GM21367 (cell line): Measurements from ENCODE around the gene CASZ1.

ENCODE experiments used
- ATAC-seq: cut with Tn5 transposase; IDR thresholded peaks from one replicate; pipeline ENCODE4 v1.9.1; 2021; ENCODE audit not compliant: unreplicated experiment

The CASZ1 gene

DNA sequence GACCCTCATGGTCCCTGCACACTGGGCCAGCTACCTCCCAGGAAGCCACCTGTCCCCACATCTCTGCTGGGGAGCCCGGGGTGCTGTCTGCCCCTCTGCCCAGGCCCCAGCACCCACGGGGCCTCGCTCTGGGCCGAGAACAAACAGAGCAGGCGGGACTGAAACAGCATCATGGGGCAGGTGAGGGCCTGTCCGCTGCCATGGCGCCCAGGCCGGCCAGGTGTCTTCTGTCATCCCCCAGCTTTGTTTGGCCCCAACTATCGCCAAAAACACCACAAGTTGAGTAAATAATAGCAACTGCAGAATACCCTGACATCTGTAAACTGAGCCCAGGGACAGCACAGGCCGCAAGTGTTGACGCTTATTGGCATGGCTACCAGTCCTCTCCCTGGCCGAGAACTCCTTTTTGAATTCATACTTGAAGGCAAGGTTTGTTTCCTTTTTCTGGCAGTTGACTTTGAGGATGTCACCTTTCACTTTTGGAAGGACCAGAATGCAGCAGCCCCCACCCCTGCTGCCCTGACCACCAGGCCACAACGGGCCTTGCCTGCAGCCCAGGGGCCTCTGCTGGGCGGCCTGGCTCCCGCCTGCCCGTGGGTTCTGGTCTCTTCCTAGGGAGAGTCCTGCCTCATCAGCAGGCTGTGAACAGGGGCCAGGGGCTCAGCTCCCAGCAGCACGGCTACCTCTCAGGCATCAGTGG, 152.7 kb downstream of the CASZ1 start:
- ATAC-seq = no peak

DNA sequence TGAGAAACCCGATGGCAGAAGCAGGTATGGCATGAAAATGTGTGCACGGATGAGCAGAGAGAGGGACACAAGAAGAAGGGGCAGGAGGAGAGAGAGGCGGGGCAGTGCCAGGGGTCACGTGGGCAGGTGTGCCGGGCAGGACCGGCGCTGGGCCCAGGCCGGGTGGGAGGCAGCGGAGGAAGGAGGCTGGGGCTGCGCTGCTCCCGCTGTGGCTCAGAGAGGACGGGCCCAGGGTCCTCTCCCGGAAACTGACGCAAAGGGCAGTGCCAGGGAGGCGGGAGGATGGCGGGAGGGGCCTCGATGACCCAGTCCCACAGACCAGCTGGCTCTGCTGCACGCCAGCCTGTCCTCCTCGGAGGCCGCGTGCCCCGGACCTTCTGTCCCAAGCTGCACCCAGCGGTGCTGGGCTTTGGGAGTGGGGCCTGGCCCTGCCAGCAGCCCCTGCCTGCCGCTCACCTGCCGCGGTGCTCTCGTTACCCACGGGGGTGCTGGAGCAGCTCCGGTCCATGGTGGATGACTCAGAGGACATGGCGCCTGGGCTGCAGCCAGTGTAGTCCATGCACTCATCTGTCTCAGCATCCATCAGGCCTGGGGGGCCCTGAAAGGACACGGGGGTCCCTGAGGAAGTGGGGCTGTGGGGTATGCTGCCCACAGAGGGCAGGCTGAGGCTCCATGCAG, 153.9 kb downstream of the CASZ1 start:
- no peak for ATAC-seq

DNA sequence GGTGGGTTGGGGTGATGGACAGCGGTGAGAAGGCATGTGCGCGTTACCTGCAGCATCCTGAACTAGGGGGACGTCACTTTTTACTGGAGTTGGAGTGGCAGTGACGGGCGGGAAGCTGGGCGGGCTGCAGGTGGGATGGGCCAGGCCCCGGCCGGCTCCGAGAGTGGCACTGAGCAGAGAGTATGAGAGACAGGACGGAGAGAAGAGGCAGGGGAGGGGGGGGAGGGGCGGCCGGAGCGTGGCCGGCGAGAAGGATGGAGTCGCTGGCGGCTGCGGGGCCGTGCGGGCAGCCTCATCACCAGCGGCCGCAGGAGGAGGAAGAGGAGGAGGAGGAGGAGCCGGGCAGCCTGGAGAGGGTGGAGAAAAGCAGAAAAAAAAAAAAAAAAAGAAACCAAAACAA, 154.5 kb downstream of the CASZ1 start:
- ATAC-seq = no peak

DNA sequence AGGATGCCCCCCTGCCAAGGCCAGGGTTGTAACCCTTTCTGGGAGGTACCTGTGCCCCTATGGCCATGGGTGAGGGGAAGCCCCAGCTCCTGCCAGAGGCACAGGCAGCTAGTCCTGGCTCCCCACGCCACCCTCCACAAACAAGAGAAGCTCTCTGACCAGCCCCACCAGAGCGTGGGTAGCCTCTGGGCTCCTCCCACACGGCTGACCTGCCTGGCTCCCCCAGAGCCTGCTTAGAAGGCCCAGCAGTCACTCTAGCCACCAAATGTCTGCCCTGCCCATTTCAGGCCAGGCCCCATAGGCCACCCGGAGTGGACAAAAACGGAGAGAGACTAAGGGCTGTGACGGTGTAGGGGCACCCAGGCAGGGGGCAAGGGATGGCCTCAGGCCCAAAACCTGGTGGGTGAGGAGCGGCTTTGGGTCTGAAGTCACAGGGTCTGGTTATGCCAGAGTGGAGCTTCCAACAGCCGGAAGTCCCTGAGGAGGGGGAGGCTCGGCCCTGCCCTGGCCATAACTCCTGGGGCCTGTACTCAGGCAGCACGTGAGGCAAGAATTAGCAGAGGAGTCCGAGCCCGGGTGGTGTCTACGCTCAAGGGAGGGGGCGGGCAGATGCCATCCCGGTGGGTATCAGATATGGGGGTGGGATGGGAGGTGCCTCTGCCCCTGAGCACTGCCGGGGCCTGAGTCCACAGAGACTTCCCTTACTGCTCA, 155.4 kb downstream of the CASZ1 start:
- ATAC-seq = no peak

DNA sequence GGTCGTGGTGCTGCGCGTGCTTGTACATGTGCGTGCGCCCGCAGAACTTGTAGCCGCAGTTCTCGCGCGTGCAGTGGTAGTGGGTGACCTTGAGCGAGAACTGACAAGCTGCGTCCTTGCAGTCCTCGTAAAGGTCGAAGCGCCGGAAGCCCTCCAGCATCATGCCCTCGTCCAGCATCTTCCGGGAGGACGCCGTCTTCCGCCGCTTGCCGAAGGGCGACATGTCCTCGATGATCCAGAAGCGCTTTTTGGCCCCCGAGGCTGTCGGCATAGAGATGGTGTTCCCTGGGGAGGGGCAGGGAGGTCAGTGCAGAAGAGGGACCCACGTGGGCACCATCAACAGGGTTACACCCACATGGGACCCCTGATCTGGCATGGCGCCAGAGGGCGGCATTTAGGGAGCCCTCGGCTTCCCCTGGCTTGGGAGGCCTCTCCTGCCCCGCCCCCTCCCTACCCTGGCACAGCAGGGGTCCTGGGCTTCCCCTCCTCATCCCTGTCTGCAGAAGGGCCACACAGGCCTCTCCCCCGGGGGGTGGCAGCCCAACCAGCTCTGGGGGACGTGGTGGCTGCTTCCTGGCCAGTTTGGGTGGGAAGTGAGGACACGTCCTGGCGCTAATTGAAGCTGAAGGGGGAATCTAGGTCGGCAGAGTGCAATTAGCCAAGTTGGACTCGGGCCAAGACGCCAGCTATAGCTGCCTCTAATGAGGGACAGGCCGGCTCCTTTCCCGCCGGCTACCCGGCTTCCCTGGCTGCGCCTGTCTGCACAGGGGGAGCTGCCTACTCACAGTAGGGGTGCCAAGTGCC, 156.5 kb downstream of the CASZ1 start:
- ATAC-seq = no peak

DNA sequence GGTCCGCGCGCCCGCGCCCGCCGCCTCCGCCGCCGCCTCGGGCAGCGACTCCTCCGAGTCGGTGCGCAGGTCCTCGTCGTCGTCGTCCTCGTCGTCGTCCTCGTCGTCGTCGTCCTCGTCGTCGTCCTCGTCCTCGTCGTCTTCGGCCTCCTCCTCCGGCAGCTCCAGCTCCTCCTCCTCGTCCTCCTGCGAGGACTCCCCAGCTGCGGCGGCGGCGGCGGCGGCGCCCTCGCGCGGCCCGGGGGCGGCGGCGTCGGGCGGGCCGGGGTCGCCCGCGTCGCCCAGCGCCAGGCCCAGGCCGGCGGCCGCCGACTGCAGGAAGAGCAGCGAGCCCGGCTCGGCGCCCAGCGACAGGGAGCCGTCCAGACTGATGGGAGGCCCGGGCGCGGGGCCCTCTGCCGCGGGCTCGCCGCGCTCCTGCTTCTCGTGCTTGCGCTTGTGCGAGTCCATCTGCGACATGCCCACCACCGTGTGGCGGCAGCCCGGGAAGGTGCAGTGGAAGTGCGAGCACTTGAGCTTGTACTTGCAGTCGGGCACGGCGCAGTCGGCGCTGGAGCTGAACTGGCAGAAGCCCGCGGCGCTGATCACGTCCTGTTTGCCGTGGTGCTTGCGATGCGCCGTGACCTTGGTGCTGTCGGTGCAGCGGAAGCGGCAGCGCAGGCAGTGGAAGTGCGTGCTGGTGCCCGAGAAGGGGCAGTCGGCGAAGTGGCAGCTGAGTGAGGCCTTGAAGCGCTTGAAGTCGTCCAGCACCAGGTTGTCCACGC, 157.3 kb downstream of the CASZ1 start:
- ATAC-seq = no peak

DNA sequence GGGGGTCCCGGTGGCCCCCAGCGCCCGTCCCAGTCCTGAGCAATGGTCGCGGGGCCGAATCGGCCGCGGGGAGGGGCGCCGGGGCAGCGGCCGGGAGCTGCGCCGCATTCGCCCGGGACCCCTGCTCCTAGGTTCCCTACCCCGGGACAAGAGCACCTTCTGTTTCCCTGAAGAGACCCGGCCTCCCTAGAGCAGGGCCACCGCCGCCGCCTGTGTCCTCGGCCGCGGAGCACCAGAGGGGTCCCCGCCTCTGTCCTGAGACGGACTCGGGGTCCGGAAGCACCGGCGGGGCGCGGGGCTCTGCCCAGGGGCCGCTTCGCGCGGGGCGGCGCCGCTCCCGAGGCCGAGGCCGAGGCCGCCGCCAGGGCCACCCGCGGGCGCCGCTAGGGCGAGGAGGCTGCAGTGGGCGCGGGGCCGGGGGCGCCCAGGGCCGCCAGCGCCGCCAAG, 157.9 kb downstream of the CASZ1 start:
- ATAC-seq = no peak

DNA sequence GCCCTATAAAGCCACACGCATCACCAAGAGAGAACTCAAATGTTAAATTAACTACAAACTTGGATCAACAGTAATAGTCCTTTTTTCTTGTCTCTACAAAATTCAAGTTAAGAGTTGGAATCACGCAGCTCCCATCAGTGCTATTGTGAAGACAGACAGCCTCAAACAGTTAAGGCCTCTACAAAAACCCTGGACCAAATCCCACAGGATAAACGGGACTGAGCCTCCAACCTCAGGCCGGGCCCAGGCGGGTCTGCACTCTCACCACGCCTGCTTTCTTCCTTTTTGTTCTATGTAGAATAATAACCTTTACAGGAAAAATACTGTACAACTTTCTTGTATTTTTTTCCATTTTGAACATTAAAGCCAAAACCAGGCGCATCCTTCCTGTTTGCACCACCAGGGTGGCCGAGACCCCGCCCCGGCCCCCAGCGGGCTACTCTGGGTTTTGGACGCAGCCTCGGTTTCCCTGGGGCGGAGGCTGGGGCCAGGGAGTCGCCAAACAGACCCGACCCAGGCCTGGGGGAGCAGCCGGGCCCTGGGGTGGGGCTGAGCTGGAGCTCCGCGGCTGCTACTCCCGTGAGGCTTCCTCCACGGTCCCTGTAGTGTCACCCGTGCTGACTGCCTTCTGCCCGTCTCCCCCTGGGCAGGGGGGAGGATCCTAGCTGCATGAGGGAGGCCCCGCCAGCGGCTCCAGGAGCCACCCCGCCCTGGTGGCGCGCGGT, 158.4 kb downstream of the CASZ1 start:
- ATAC-seq = no peak

DNA sequence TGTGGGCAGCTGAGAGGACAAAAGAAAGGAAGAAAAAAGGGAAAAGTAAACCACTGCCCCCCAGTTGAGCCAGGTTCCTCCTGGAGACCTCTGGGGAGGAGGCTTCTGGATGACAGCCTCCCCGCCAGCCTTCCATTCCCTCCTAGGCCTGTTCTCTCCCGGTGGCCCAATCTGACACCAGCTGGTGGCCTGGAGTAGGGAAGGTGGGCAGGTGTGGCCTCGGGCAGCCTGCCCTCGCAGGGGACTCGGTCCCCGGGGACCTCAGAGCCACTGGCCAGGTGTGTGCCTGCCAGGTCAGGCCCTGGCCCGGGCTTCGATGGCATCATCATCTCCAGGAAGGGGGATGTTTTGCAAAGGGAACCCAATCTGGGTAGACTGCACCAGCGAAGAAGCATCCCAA, 159.0 kb downstream of the CASZ1 start:
- no peak for ATAC-seq

DNA sequence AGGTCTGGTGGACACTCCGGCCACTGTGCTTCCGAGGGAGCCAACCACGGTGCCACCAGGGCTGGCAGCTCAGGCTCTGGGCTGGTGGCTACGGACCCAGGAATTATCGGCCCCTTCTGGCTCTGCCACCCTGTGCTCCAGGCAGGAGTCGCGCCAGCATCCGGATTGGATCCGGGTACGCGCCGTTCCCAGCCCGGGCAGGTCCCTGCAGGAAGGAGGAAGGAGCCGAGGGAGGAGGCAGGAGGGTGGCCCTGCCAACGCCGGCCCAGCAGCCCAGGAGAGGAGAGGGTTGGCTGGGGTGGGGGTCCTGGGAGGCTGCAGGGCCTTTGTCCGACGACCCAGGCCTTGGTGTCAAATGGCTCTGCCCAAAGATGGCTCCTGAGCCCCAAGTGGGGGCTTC, 160.5 kb downstream of the CASZ1 start:
- no peak for ATAC-seq

DNA sequence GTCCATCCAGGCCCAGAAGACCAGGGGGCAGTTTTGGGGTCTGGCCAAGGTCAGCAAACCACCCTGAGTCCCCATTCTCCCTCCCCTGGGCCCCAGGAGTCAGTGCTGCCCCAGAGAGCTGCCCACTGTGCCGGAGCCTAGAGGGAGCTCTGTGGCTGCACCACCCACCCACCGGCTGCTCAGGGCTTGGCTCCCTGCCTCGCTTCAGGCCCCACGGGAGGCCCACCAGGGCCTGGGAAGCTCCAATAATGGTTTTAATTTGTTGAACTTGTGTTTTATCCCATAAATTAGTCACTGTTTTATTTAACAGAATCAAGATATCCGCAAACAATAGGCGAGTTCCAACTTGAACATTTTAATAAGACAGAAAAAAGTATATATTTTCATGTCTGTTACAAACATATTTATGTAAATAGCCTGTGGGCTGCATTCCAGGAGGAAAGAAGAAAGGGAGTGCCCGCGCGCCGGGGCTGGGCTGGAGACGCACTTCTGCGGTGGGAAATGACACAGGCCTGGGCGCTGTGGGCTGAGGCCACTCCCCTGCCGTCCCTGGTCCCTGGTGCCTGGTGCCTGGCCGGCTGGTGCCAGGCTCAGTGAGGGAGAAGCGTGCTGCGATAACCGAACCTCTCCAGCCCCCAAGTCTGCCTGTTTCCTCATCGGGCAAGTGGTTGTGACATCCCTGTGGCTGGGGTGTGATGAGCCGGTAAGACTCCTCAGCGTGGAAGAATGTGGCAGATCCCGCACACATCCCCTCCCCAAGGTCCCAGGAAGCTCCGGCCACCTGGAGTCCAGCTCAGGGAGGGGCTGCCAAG, 161.2 kb downstream of the CASZ1 start:
- no peak for ATAC-seq

DNA sequence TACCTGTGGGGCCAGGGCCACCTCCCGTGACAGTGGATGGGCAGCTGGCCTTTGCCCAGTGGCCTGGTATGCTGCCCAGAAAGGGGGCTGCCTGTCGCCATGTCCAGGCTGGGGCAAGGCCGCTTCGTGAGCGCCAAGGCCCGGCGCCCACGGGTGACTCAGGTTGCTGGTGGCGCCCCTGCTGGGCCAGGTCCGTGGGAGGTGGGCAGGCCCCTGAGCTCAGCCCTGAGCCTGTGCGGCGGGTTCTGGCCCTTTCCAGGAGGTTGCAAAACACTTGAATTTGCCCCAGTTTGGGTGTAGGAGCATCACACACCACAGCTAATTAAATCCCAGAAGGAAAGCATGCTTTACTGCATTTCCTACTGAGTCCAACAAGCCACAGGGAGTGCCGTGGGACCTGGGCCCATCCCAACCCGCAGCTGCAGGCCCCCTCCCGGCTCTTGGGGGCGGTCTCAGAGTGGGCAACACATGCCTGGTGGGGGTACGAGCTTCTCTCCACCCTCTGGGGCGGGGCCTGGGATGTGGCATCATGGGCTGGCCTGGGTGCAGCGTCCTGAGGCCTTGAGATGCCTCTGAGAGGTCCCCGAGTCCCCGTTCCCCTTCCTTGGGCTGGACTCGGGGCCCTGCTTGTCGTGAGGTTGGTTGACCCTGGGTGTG, 161.9 kb downstream of the CASZ1 start:
- ATAC-seq = no peak

DNA sequence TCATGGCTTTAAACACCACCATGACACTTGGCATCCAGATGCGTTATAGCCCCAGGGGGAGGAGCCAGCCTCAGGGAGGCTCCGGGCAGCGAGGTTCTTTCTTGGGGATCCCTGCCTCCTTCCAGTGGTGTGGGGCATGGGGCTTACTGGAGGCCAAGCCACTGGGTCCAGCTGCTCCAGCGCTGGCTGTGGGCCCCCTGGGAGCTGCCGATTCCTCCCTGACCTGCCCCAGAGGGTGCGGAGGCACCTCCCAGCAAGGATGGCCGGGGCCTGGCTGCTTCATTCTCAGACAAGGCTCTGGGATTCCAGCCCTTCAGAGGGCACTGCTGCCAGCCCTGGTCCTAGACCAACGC, 162.4 kb downstream of the CASZ1 start:
- no peak for ATAC-seq

DNA sequence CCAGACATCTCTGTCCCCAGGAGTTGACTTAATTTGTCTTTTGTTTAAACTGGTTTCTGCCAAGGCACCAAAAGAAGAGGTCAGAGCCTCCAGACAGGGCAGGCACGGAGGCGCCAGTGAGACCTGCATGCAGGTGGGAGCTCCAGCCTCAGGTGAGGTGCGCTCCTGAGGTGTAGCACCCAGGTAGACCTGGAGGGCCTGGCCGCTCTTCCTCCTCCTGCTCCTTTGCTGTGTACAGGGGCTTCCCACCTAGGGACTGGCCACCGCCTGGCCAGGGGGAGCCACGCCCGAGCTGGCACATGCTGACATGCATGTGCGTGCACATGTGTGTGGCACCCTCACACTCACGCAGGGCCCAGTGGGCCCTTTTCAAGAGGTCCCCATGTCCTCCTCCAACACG, 163.0 kb downstream of the CASZ1 start:
- no peak for ATAC-seq

DNA sequence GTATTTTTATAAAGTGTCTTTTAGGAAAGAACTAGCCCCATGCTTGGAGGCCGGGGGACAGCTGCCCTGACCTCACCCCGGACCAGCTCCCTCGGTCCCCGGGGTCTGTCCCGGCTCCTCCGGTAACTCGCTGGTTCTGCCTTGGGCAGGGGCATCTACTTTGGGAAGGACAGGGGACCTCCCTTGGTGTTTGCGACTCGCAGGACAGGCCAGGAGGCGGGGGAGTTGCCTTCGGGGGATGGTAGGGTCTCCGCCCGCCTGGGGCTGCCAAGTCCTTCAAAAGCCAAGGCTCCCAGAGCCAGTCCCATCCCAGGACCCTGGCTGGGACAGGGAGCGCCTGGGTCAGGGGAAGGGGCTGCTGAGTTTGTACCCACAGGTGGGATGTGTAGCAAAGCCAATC, 163.8 kb downstream of the CASZ1 start:
- ATAC-seq = no peak

DNA sequence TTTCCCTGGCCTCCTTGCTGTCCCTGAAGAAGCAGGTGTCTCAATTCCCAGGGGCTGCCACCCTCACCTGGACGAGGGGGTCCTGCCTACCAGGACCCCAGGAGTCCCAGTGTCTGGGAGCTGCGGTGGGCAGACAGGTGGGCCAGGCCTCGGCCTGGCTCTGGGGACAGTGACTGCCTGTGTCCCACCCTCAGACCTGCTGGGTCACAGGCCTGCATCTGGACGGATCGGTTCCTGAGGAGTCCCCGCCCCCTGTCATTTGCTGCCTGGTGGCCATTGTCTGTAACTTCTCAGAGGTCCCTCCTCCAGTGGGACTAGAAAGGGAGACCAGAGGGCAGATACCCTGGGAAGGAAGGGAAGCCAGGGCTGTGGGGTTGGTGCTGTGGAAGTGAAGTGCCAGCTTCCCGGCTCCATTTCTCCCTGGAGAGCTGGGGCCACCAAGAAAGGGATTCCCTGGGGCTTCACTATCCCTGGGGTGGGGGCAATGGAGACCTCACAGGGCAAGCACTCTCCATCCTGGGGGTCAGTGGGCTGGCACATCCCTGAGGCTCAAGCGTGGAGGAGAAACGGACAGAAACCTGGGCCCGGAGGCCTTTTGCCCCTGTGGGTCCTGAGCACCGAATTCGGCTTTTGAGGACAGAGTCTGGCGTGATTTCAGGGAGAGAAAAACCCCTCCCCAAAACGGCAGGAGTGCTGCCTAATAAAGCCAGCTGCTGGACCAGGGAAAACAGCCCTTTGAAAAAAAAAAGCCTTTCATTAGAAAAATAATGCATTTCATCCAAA, 164.4 kb downstream of the CASZ1 start:
- ATAC-seq = no peak

DNA sequence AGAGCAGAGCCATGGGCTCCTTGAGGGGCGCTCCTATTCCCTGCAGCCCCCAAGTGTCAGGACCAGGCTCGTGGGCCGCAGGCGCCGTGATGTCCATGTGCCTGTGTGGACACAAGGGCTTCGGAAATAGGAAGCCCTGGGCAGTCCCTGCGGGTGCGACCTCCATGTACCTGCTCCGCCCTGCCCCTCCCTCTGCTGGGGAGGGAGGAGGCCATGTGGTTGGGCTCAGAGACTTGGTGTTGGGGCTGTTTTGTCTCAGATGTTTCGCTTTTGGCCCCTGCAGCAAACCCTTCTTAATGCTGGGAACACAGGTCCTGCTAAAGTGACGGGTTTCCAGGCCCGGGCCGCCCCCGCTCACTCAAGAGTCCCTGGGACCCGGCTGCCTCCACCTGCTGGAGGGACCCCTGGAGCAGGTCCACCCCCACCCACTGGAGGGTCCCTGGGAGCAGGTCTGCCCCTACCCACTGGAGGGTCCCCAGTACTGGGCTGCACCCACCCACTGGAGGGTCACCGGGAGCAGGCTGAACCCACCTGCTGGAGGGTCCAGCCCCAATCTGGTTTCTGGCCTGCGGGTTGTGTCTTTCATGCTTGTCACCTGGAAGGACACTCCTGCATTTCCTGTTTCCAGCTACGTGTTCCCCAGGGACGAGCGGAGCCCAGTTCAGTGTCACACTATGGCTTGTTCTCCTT, 165.2 kb downstream of the CASZ1 start:
- no peak for ATAC-seq
